Coronary artery (tissue), 2 donors: ENCODE data around the gene SLC44A5.

Source experiments
- DNase-seq: peaks from one replicate; pipeline ENCODE4 v3.0.0-alpha.2; 2017; ENCODE audit warnings: low spot score
- H3K27ac ChIP-seq, 2 donors: fragments of 200-600 bp; sonication (generic); one replicate each; pipeline ENCODE4 v1.5.1; 2016 to 2019
- H3K4me3 ChIP-seq: fragments of 200-600 bp; sonication (generic); 2 replicates; pipeline ENCODE4 v1.5.1; 2016; ENCODE audit warnings: mild to moderate bottlenecking, moderate library complexity
- TF ChIP-seq, protein P1 (sequence below): fragments of 200-600 bp; sonication (generic); IDR thresholded peaks from one replicate; pipeline ENCODE4 v1.5.1; 2019; ENCODE audit warnings: antibody characterized with exemption

SLC44A5 gene

DNA sequence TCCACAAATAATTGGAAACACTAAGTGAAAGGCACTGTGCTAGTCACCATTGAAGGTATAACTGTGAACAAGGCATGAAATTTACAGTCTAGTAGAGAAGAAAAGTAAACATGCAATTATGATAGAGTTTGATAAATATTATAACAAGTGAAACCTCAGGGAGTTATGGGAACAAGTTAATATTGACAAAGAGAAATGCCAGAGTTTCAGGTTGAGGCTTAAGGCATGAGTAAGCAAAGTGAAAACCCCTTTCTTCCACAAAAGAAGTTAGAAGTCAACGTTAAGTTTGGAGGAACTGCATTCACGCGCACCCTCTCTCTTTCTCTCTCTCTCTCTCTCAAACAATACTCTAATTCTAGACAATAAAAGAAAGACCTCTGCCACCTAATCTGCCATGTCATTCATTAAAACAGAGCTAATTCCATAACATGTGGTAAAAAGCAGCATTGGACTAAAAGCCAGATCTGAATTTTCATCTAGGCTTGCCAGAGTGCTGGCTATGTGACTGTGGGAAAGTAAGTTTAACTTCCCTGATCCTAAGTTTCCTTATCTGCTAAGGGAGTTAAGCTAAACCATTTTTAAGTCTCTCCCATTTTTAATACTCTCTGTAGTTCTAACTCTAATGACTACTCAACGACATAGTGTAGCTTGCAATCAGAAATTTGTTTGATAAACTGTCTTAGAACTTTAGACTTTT lies 22.0 kb downstream of the SLC44A5 start:
- Histone ChIP-seq H3K4me3 (no peak overlapping the region), H3K27ac (no peak overlapping the region)
- TF ChIP-seq, protein P1, sequence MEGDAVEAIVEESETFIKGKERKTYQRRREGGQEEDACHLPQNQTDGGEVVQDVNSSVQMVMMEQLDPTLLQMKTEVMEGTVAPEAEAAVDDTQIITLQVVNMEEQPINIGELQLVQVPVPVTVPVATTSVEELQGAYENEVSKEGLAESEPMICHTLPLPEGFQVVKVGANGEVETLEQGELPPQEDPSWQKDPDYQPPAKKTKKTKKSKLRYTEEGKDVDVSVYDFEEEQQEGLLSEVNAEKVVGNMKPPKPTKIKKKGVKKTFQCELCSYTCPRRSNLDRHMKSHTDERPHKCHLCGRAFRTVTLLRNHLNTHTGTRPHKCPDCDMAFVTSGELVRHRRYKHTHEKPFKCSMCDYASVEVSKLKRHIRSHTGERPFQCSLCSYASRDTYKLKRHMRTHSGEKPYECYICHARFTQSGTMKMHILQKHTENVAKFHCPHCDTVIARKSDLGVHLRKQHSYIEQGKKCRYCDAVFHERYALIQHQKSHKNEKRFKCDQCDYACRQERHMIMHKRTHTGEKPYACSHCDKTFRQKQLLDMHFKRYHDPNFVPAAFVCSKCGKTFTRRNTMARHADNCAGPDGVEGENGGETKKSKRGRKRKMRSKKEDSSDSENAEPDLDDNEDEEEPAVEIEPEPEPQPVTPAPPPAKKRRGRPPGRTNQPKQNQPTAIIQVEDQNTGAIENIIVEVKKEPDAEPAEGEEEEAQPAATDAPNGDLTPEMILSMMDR = no peak
- no peak for DNase-seq

DNA sequence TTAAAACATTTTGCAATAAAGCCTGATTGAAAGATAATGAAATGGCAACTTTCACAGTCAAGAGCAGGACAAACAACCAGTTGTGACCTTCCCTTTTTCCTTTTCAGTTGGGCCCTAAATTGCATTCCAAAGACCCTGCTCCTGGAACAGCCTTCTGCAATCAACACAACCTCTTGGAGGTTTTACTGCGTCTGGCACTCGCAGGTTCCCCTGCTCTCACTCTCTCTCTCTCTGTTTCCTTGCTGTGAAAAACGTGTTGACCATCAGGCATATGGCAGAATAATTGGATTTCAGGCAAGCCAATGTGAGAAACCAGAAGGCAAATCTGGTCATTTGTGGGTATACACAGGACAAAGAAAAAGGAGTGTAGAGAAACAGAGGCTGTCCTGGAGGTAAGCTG lies 23.2 kb downstream of the SLC44A5 start:
- Histone ChIP-seq H3K27ac (no peak overlapping the region), H3K4me3 (no peak overlapping the region)
- DNase-seq = no peak
- TF ChIP-seq, protein P1 = no peak

DNA sequence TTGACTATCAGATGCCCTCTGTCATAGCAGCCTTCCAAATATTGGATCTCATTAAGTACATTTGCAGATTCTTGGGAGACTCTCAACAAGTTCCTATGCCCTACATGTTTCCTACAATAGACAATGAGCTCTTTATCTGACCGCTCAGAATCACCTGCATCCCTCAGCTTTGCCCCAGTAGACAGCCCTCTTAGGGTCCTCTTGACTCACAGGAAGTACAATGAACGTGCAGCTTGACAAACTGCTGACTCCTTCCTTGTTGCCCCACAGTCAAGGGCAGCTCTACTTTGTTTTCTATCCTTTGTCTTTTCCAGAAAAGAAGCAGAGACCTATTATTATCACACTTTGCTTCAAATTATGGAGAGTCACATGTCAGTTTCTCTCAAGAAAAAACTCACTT lies 27.6 kb downstream of the SLC44A5 start:
- DNase-seq = no peak
- Histone ChIP-seq H3K27ac (no peak overlapping the region), H3K4me3 (no peak overlapping the region)
- TF ChIP-seq, protein P1 = no peak

- TF ChIP-seq, protein P1 = no peak
- no peak overlapping the region for H3K4me3 ChIP-seq
- DNase-seq = no peak
Measured at GRCh38 chr1:75582725-75583261, 28.1 kb downstream of the SLC44A5 start.

GRCh38 chr1:75579046-75579445 lies 31.9 kb downstream of the SLC44A5 start:
- TF ChIP-seq, protein P1 = no peak
- DNase-seq = no peak
- no peak overlapping the region for H3K4me3 ChIP-seq
- H3K27ac ChIP-seq = no peak overlapping the region

More at GRCh38 chr1:75582725-75583261, 28.1 kb downstream of the SLC44A5 start:
- no peak overlapping the region for H3K27ac ChIP-seq

DNA sequence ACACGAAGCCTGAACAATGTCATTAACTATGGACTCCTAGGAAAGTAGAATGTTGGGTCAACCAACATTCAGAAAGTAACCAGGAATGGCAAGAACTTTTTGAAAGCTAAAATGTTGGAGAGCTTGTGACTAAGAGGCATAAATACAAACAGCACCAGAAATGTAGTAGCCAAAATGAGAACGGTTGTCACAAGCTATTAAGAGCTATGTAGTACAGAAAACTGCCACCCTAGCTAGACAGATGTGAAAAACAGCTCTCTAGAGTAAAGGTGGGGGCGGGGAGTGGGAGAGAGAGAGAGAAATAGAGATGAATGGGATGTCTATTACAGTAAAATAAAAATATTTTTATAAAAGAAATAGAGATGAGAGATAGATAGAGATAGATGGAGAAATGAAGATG lies 35.1 kb downstream of the SLC44A5 start:
- no peak for DNase-seq
- TF ChIP-seq, protein P1 = no peak
- Histone ChIP-seq H3K27ac (no peak overlapping the region), H3K4me3 (no peak overlapping the region)

GRCh38 chr1:75567191-75567590 lies 43.7 kb downstream of the SLC44A5 start:
- no peak for DNase-seq
- TF ChIP-seq, protein P1 = no peak
- Histone ChIP-seq H3K27ac (no peak overlapping the region), H3K4me3 (no peak overlapping the region)
